NCI-H2196 (cell line): Measurements from ENCODE around the gene TLK2.

Source experiments
- DNase-seq: peaks from one replicate; lab custom pipeline; 2025; ENCODE audit not compliant: unreplicated experiment; lab: John Stamatoyannopoulos, UW

TLK2 gene

GRCh38 chr17:62627219-62627903 lies 148.7 kb downstream of the TLK2 start, which contains the start of gene MRC2:
Gene MRC2, plus strand, starts transcription at chr17:62627670. Its CDS starts 133 bp downstream, at chr17:62627803.
- DNase-seq, result no peak

- DNase-seq, result no peak
These were observed 149.4 kb downstream of the TLK2 start for GRCh38 chr17:62627904-62628633.

- DNase-seq, result no peak
These were observed 150.4 kb downstream of the TLK2 start for GRCh38 chr17:62628831-62629555.

GRCh38 chr17:62629556-62630364 lies 151.1 kb downstream of the TLK2 start:
- DNase-seq, result no peak

- no peak for DNase-seq
These were observed 151.9 kb downstream of the TLK2 start for GRCh38 chr17:62630365-62631085.

GRCh38 chr17:62631086-62631935 lies 152.7 kb downstream of the TLK2 start:
- DNase-seq, result no peak

- no peak for DNase-seq
These were observed 153.6 kb downstream of the TLK2 start for GRCh38 chr17:62631936-62632924.

- DNase-seq, result no peak
These were observed 159.2 kb downstream of the TLK2 start for GRCh38 chr17:62637809-62638208.

- DNase-seq, result no peak
These were observed 162.5 kb downstream of the TLK2 start for GRCh38 chr17:62641153-62641552.

GRCh38 chr17:62641951-62642350 lies 163.3 kb downstream of the TLK2 start:
- no peak for DNase-seq

- no peak for DNase-seq
These were observed 164.9 kb downstream of the TLK2 start for GRCh38 chr17:62643496-62643895.

- DNase-seq, result no peak
These were observed 166.0 kb downstream of the TLK2 start for GRCh38 chr17:62644487-62645173.

- DNase-seq, result no peak
These were observed 169.8 kb downstream of the TLK2 start for GRCh38 chr17:62648251-62648955.

- DNase-seq, result no peak
These were observed 170.3 kb downstream of the TLK2 start for GRCh38 chr17:62648956-62649294.

- DNase-seq, result no peak
These were observed 170.9 kb downstream of the TLK2 start for GRCh38 chr17:62649570-62649969.

GRCh38 chr17:62650587-62650986 lies 172.0 kb downstream of the TLK2 start:
- DNase-seq, result no peak
